Activated naive CD4-positive, alpha-beta T cell treated with anti-CD3 and anti-CD28 coated beads, Interleukin-2, amount 50 U/mL, for 16 hours (primary cell): ENCODE data around the gene CTR9.
A peak's percentile ranks its signal among the peaks of the same experiment; 100 is the strongest.
"Not testable (repeated sequence)": the region's sequence is repeated elsewhere in the genome, so short reads cannot be mapped to it uniquely, and the experiment has no call there.

Experiments
- DNase-seq: peaks from one replicate; pipeline ENCODE4 v3.0.0-alpha.2; 2020

The CTR9 gene

GRCh38 chr11:10784232-10785145 is 33.4 kb downstream of the CTR9 start:
- DNase-seq, result no peak

- no peak for DNase-seq
Measured at GRCh38 chr11:10785146-10785474, 34.1 kb downstream of the CTR9 start.

DNA sequence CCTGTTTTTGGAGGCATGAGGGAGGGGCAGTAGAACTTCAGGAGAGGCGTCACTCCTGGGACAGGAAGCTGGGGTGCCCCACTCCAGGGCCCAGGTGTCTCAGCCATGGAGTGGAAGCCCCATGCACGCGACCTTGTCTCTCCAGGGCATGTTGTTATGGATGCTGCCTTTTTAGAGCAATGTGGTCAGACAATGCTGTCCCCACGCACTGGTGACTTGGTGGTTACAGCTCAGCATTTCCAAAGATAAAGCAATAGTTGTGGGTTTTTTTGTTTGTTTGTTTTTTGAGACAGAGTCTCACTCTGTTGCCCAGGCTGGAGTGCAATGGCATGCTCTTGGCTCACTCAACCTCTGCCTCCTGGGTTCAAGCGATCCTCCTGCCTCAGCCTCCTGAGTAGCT is 35.4 kb downstream of the CTR9 start:
- DNase-seq, result no peak

- DNase-seq, result peak; percentile 83
Measured at GRCh38 chr11:10792385-10793068, 41.5 kb downstream of the CTR9 start.

GRCh38 chr11:10793470-10794255 is 42.6 kb downstream of the CTR9 start:
- no peak for DNase-seq

- no peak for DNase-seq
Measured at GRCh38 chr11:10796191-10796590, 45.1 kb downstream of the CTR9 start.

GRCh38 chr11:10797001-10797400 is 46.0 kb downstream of the CTR9 start:
- no peak for DNase-seq

DNA sequence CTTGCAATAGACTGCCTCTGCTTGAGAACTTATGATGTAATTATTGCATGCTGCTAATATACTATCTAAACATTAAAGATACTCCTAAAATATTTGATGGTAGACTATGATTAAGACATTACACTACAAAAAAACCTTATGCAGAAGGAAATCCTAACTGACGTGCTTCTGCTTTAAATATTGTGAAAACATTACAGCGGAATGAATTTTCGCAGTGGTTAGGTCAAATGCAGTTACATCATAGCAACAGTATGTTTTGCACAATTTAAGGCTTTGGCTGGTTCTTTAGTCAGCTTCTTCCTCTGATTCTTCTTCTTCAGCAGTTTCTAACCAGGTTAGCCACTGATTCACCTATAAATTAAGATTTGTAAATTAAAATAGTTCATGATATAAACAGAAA is 46.5 kb downstream of the CTR9 start:
- DNase-seq, result no peak

DNA sequence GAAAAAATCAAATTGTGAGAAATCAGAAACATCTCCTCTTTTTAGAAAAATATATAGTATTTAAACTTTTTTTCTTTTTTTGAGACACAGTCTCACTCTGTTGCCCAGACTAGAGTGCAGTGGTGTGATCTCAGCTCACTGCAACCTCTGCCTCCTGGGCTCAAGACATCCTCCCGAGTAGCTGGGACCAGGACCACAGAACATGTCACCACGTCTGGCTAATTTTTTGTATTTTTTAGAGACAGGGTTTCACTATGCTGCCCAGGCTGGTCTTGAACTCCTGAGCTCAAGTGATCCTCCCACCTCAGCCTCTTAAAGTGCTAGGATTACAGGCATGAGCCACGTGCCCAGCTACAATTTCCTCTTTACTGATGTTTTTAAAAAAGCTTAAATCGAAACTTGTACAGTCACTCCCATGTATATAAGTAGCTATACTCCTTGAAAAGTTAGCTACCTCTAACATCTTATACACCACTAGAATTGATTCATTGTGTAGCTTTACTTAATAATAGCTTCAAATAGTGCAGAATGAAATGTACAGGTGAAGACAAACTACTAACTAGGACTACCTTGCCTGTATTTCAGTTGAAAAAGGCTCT is 47.4 kb downstream of the CTR9 start:
- DNase-seq, result no peak

DNA sequence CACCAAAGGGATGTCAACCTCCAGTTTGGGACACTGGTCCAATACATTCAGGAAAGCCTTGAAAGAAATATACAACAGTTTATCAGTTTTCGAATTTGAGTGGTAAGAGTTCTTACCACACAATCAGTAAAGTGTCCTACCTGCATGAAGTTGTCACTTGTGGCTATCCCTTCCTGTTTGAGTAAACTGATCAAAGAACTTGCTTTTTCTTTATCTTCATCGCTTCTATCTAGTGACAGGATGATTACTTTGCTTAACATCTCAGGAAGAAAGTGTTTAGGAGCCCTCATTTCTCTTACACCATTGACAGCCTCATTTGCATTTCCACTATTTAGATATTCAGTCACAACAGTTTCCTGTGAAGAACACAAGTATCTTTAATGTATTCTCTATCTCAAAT is 49.2 kb downstream of the CTR9 start:
- no peak for DNase-seq

DNA sequence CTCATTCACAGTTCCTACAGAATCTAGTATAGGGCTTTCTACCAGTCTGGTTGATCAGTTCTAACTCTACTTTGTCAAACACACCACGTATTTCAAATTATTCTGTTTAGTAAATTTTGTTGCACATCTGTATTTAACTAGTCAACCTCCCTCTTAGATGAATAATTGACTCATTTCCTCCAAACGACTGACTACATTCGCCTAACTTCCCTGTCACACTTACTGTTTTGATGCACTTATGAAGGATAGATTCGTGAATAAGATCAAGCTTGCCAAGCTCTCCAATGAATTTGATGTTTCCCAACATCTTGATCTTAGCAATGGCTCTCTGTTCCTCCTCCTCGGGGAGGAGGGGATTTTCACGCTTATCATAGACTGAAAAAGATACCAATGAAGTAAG is 52.6 kb downstream of the CTR9 start:
- no peak for DNase-seq

DNA sequence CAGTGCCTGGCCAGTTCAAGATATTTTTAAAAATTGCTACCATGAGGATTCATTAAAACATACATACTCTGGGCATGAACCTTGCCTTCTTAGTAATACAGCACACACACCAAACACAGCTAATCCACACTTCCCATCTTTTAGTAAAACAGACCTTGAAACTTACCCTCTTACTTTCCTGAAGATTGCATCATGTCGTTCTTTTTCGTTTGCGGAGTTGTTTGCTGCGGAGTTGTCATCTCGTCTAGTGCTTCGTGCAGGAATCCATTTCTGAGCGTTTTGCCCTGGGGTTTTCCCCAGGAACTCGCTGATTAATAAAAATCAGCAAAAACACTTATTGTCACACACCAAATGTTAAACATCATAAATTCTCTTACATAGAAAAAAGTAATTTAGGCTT is 54.7 kb downstream of the CTR9 start:
- no peak for DNase-seq

DNA sequence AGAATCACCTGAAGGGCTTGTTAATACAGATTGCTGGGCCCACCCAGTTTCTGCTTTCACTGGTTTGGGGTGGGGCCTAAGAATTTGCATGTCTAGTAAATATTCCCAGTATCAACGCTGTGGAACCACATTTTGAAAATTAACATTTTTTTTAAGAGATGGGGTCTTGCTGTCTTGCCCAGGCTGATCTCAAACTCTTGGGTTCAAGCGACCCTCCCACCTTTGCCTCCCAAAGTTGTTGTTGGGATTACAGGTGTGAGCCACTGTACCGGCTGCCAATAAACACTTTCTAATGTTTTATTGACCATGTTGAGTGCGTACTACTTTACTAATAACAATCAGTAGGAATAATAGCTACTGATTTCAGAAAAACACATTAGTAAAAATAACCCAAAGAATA is 55.2 kb downstream of the CTR9 start:
- no peak for DNase-seq

DNA sequence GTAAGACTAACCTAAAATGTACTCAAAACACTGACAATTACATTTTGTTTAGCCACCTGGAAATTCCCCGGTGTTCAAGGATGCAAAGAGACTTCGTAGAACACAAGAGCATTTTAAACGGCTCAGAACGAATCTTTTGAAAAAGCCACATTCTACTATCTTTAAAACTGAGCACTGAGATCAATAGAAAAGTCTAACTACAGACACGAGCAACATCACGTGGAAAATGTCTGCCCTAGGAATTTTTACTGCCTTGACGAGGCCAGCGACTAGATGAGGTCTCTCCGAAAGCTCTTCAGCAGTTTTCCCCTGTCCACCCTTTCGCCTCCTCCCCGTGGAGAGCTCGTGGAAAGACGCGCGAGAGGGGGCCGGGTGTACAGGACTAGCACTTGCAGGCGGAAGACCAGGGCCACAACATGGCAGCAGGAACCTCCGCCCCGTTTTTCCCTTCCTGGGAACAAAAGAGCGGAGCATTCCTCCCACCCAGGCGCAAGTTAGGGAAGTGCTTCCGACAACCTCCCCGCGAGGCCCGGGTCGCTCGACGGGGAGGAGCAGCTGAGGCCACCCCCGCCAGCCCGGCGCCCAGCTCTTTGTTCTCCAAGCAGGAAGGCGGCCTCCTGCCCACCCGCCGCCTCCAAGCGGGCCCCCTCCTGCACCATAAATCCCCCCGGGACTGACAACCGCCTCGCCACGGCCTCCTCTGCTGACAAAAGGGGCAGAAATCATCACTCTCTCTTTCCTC is 56.6 kb downstream of the CTR9 start:
- peak; percentile 49 for DNase-seq

DNA sequence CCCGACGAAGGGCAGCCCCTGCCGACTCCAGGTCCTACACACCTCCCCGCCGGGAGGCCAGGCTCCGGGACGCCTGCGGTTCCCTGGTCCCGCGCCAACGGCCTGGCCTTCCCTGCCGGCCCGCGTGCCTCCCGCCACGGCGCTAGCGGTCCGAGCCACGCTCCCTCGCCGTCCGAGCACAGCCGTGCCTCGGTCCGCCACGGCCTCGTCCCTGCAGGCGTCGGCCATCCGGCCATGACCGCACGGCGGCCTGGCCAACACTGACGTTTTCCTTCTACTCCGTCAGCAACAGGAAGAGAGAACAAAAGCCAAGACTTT is 57.1 kb downstream of the CTR9 start:
- no peak for DNase-seq

DNA sequence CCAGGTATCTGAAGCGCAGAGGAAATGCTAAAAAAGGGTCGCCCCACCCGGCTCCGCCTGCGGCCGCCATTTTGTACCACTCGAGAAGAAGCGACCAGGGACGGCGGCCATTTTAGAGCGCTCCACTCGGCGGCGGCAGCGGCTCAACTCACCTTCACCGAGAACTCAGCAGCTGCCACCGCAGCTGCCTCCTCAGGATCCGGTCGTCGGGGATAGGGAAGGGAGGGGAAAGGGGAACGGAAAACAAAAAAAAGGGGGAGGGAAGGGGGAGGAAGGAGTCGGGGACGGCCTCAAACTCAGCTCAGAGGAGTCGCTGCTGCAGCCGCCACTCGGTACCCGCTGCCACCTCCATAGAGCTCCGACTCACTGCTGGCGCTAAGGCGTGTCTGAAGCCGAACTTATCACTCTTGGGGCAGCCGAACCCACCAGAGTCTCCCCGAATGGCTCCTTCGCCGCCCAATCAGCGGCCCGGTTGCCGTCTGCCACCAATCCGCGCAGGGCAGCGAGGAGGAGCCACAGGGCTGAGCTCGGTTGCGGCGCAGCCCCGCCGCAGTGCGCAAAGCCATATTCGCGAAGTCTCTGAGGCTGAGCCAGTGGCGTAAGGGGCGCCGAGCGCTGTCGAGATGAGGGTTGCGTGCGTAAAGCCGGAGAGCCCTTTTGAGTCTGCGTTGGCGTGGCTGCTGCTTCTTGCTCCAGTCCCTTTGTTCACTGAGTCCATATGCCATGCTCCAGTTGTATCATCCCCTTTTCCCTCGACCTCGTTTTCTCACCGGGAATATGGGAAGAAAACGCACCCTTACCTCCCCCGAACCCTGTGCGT is 57.7 kb downstream of the CTR9 start, which contains the start of gene EIF4G2:
Gene EIF4G2, minus strand, starts transcription at position 374 of the 820 bp plus-strand sequence.
- DNase-seq, result peak; percentile 98

GRCh38 chr11:10809373-10810160 is 58.5 kb downstream of the CTR9 start:
- peak; percentile 50 for DNase-seq

GRCh38 chr11:10813945-10814344 is 62.9 kb downstream of the CTR9 start:
- DNase-seq, result no peak

DNA sequence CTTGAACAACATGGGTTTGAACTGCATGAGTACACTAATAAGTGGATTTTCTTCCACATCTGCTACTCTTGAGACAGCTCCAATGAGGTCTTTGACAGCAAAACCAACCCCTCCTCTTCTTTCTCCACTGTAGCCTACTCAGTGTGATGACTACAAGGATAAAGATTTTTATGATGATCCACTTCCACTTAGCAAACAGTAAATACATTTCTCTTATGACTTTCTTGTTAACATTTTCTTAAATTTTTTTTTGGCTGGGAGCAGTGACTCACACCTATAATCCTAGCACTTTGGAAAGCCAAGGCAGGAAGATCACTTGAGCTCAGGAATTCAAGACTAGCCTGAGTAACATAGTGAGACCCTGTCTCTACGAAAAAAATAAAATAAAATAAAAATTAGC is 67.5 kb downstream of the CTR9 start:
- DNase-seq, result no peak

- not testable (repeated sequence) for DNase-seq
Measured at GRCh38 chr11:10822491-10822890, 71.4 kb downstream of the CTR9 start.

- DNase-seq, result no peak
Measured at GRCh38 chr11:10823152-10823579, 72.1 kb downstream of the CTR9 start.
